Stomach (tissue), 9 donors: Measurements from ENCODE around the gene CD48. TPM values are rescaled to one million over a fixed set of nuclear protein-coding genes. Genes with fewer than 3 reads are reported as not detected.

Source experiments
- DNase-seq, 2 donors: peaks; one replicate each; pipeline versions ENCODE4 v3.0.0 to v3.0.0-alpha.2; 2013 to 2019
- H3K27ac ChIP-seq, 5 donors: fragments of 200-600 bp in 4 of 5; sonication (generic) in 4 of 5; one replicate each; pipeline ENCODE4 v1.5.1; 2013 to 2019; ENCODE audit warnings: mild to moderate bottlenecking in 1 of 5, moderate library complexity in 1 of 5
- H3K27me3 ChIP-seq, 3 donors: fragments of 200-600 bp; sonication (generic); one replicate each; pipeline ENCODE4 v1.5.1; 2017 to 2019; ENCODE audit warnings: mixed run types in 1 of 3
- H3K36me3 ChIP-seq, 4 donors: fragments of 200-600 bp; sonication (generic); 1 replicate in 3 of 4; 2 replicates in 1 of 4; pipeline ENCODE4 v1.5.1; 2016 to 2019
- H3K4me1 ChIP-seq, 4 donors: fragments of 200-600 bp; sonication (generic); one replicate each; pipeline ENCODE4 v1.5.1; 2016 to 2019
- H3K4me3 ChIP-seq, 4 donors: fragments of 200-600 bp; sonication (generic) in 3 of 4; one replicate each; pipeline ENCODE4 v1.5.1; 2016 to 2019; ENCODE audit warnings: mild to moderate bottlenecking in 1 of 4
- H3K9me3 ChIP-seq, 4 donors: fragments of 200-600 bp; sonication (generic); one replicate each; pipeline ENCODE4 v1.5.1; 2016 to 2019
- CTCF ChIP-seq, 7 experiments: fragments of 450-650 bp in 4 of 7; fragments of 200-600 bp in 3 of 7; sonication (generic) in 3 of 7; IDR thresholded peaks; one replicate each; pipeline ENCODE4 v1.5.1; 2016 to 2019; ENCODE audit warnings: antibody characterized with exemption in 7 of 7, control low read depth in 2 of 7, mild to moderate bottlenecking in 1 of 7
- EP300 ChIP-seq: sonication (generic); formaldehyde crosslinking; IDR thresholded peaks from one replicate; pipeline ENCODE4 v1.6.1; 2017; ENCODE audit warnings: antibody characterized with exemption
- POLR2A ChIP-seq, 4 donors: fragments of 450-650 bp; IDR thresholded peaks; one replicate each; pipeline ENCODE4 v1.6.1; 2016; ENCODE audit warnings: antibody characterized with exemption in 4 of 4, control low read depth in 2 of 4, mild to moderate bottlenecking in 1 of 4, moderate library complexity in 1 of 4
- POLR2AphosphoS5 ChIP-seq, 3 donors: sonication (generic); formaldehyde crosslinking; IDR thresholded peaks; one replicate each; pipeline ENCODE4 v1.6.1; 2016; ENCODE audit warnings: antibody characterized with exemption in 3 of 3
- WGBS, 5 donors: extraction: QIAGEN DNeasy Blood & Tissue Kit in 3 of 5; methylation state at CpG; one replicate each; pipeline versions ENCODE4 v1.1.5 to v1.1.7; 2013 to 2018; 5-methylcytosine and 5-hydroxymethylcytosine counted together
- intact Hi-C: fragments of 100-400 bp; cut with DNase I; formaldehyde crosslinking; loops from one replicate; pipeline ENCODE4 v1.15.1; 2023; ENCODE audit warnings: low total_unique reads
- polyA plus RNA-seq, 3 donors: library from polyadenylated mRNA; stranded (reverse); fragments of 200-250 nt; gene quantifications; one replicate each; pipeline ENCODE4 v1.2.3, GENCODE V29; 2013
- total RNA-seq, 5 donors: library from RNA; depleted of rRNA; stranded (reverse); fragments of >200 nt; gene quantifications; one replicate each; pipeline versions ENCODE4 v1.1.0 to v1.2.3, GENCODE V29; 2014 to 2016
- donor health status: healthy with polysubstance abuse.
- donor health status: Bipolar disorder and iron deficiency.
- donor health status: healthy.

CD48 gene
- total and polyA plus RNA-seq, 8 donors: 0.58 to 23.7 (median 8.8) TPM; not detected in 2

GRCh38 chr1:160672789-160673695 lies 38.6 kb downstream of the CD48 start:
- Histone ChIP-seq H3K27ac (peak overlapping the region in 1 of 5 donors; percentile 22), H3K27me3 (peaks cover 0 to 16% (median 0%) of the 10 kb centered on the region in 3 donors), H3K4me1 (peaks cover 0 to 19% (median 0%) of the 10 kb centered on the region in 4 donors), H3K4me3 (no peak overlapping the region), H3K9me3 (peaks cover 0 to 9% (median 2%) of the 10 kb centered on the region in 4 donors), H3K36me3 (peaks cover 0 to 5% (median 0%) of the 10 kb centered on the region in 4 donors)
- no peak for DNase-seq
- intact Hi-C loops: no loop called here
- 48 to 54% (median 50%) methylated on average over 6 of the region's 6 CpGs for WGBS, 5 donors
- TF ChIP-seq POLR2AphosphoS5 (IDR thresholded peaks at IDR 0.05) (no peak), CTCF (IDR thresholded peaks at IDR 0.05) (no peak), POLR2A (IDR thresholded peaks at IDR 0.05) (no peak), EP300 (no peak)

GRCh38 chr1:160671603-160672517 lies 39.8 kb downstream of the CD48 start:
- H3K4me1 ChIP-seq: peaks cover 0 to 20% (median 0%) of the 10 kb centered on the region in 4 donors
- H3K9me3 ChIP-seq: peaks cover 0 to 9% (median 2%) of the 10 kb centered on the region in 4 donors
- 41 to 55% (median 47%) methylated on average over 3 of the region's 3 CpGs for WGBS, 5 donors
- intact Hi-C loops: no loop called here
- H3K4me3 ChIP-seq: no peak overlapping the region
- DNase-seq: no peak
- H3K36me3 ChIP-seq: no peaks in the 10 kb centered on the region
- TF ChIP-seq EP300 (no peak), POLR2AphosphoS5 (IDR thresholded peaks at IDR 0.05) (no peak), CTCF (IDR thresholded peaks at IDR 0.05) (no peak), POLR2A (IDR thresholded peaks at IDR 0.05) (no peak)
- H3K27ac ChIP-seq: no peak overlapping the region
- H3K27me3 ChIP-seq: peaks cover 0 to 14% (median 0%) of the 10 kb centered on the region in 3 donors

- TF ChIP-seq POLR2AphosphoS5 (IDR thresholded peaks at IDR 0.05) (no peak), EP300 (no peak), POLR2A (IDR thresholded peaks at IDR 0.05) (no peak), CTCF (IDR thresholded peaks at IDR 0.05) (no peak)
- intact Hi-C loops: no loop called here
- H3K27me3 ChIP-seq: peaks cover 0 to 14% (median 0%) of the 10 kb centered on the region in 3 donors
- WGBS, 5 donors: 83 to 91% (median 88%) methylated on average over 4 of the region's 4 CpGs
- DNase-seq: no peak
- no peaks in the 10 kb centered on the region for H3K36me3 ChIP-seq
- H3K9me3 ChIP-seq: peaks cover 0 to 9% (median 2%) of the 10 kb centered on the region in 4 donors
- H3K4me1 ChIP-seq: peaks cover 0 to 31% (median 0%) of the 10 kb centered on the region in 4 donors
- no peak overlapping the region for H3K4me3 ChIP-seq
- no peak overlapping the region for H3K27ac ChIP-seq
These were observed 40.9 kb downstream of the CD48 start for GRCh38 chr1:160670701-160671100.

- DNase-seq: no peak
- no peak overlapping the region for H3K27ac ChIP-seq
- TF ChIP-seq POLR2A (IDR thresholded peaks at IDR 0.05) (no peak), EP300 (no peak), CTCF (IDR thresholded peaks at IDR 0.05) (no peak), POLR2AphosphoS5 (IDR thresholded peaks at IDR 0.05) (no peak)
- no peaks in the 10 kb centered on the region for H3K36me3 ChIP-seq
- peaks cover 0 to 33% (median 3%) of the 10 kb centered on the region in 4 donors for H3K4me1 ChIP-seq
- H3K27me3 ChIP-seq: peaks cover 0 to 14% (median 0%) of the 10 kb centered on the region in 3 donors
- peaks cover 0 to 9% (median 2%) of the 10 kb centered on the region in 4 donors for H3K9me3 ChIP-seq
- intact Hi-C loops: no loop called here
- no peak overlapping the region for H3K4me3 ChIP-seq
- 96 to 98% (median 97%) methylated on average over 20 of the region's 20 CpGs for WGBS, 5 donors
These were observed 41.8 kb downstream of the CD48 start for GRCh38 chr1:160669802-160670201.
